Posterior cingulate gyrus (tissue), 11 donors: ENCODE measurements around the gene DDR2.

ENCODE experiments used
- DNase-seq, 10 donors: peaks; one replicate each; pipeline versions ENCODE4 v3.0.0 to v3.0.0-alpha.2; 2020 to 2021; ENCODE audit warnings: mixed read lengths in 3 of 10
- intact Hi-C: fragments of 100-400 bp; cut with DNase I; formaldehyde crosslinking; loops from one replicate; pipeline ENCODE4 v1.15.1; 2023

The DDR2 gene

GRCh38 chr1:162667381-162668080, 35.3 kb downstream of the DDR2 start:
- intact Hi-C loops: no loop called here
- DNase-seq: no peak

- intact Hi-C loops: no loop called here
- no peak for DNase-seq
These were observed 38.8 kb downstream of the DDR2 start for GRCh38 chr1:162670928-162671663.

- intact Hi-C loops: no loop called here
- DNase-seq: no peak
These were observed 39.6 kb downstream of the DDR2 start for GRCh38 chr1:162671664-162672410.

- intact Hi-C loops: no loop called here
- DNase-seq: no peak
These were observed 40.5 kb downstream of the DDR2 start for GRCh38 chr1:162672622-162673260.

- intact Hi-C loops: no loop called here
- no peak for DNase-seq
These were observed 41.9 kb downstream of the DDR2 start for GRCh38 chr1:162674034-162674608.

GRCh38 chr1:162676087-162676486, 43.8 kb downstream of the DDR2 start:
- no peak for DNase-seq
- intact Hi-C loops: no loop called here

GRCh38 chr1:162676750-162677149, 44.5 kb downstream of the DDR2 start:
- intact Hi-C loops: no loop called here
- no peak for DNase-seq

GRCh38 chr1:162677607-162678371, 45.5 kb downstream of the DDR2 start:
- no peak for DNase-seq
- intact Hi-C loops: no loop called here

- intact Hi-C loops: no loop called here
- no peak for DNase-seq
These were observed 46.2 kb downstream of the DDR2 start for GRCh38 chr1:162678439-162678838.

GRCh38 chr1:162679298-162679697, 47.0 kb downstream of the DDR2 start:
- intact Hi-C loops: no loop called here
- DNase-seq: no peak

- intact Hi-C loops: no loop called here
- DNase-seq: no peak
These were observed 48.3 kb downstream of the DDR2 start for GRCh38 chr1:162680419-162681121.

GRCh38 chr1:162681122-162681436, 48.8 kb downstream of the DDR2 start:
- intact Hi-C loops: no loop called here
- DNase-seq: no peak

GRCh38 chr1:162682013-162682419, 49.8 kb downstream of the DDR2 start:
- DNase-seq: no peak
- intact Hi-C loops: no loop called here

GRCh38 chr1:162687870-162688269, 55.6 kb downstream of the DDR2 start:
- intact Hi-C loops: no loop called here
- DNase-seq: no peak

GRCh38 chr1:162688521-162688920, 56.3 kb downstream of the DDR2 start:
- intact Hi-C loops: no loop called here
- no peak for DNase-seq

- intact Hi-C loops: no loop called here
- no peak for DNase-seq
These were observed 56.7 kb downstream of the DDR2 start for GRCh38 chr1:162688931-162689330.

GRCh38 chr1:162689745-162690671, 57.7 kb downstream of the DDR2 start:
- no peak for DNase-seq
- intact Hi-C loops: no loop called here

GRCh38 chr1:162690672-162691434, 58.6 kb downstream of the DDR2 start:
- intact Hi-C loops: no loop called here
- DNase-seq: no peak
